Measurements from ENCODE around the gene ZFPL1.

The ZFPL1 gene

GRCh38 chr11:65083834-65084597, at the start of gene ZFPL1, which contains the start of gene CDCA5:
Gene ZFPL1, plus strand, starts transcription at chr11:65084222. Its CDS starts 477 bp downstream, at chr11:65084699.
Gene CDCA5, minus strand, starts transcription at chr11:65084040. Its CDS starts 62 bp downstream, at chr11:65083978.
- peak; percentile 90 to 97 (median 92) for DNase-seq

GRCh38 chr11:65034423-65034822, 49.6 kb upstream of the ZFPL1 start:
- DNase-seq, result no peak

- DNase-seq, result no peak
Observed at GRCh38 chr11:65035579-65035978, 48.4 kb upstream of the ZFPL1 start.

GRCh38 chr11:65036931-65037330, 47.1 kb upstream of the ZFPL1 start:
- no peak for DNase-seq

GRCh38 chr11:65040520-65040846, 43.5 kb upstream of the ZFPL1 start:
- DNase-seq, result no peak

GRCh38 chr11:65040847-65041622, 43.0 kb upstream of the ZFPL1 start, which contains the start of gene SAC3D1:
Gene SAC3D1, plus strand, starts transcription at chr11:65041210. Its CDS starts 83 bp downstream, at chr11:65041293.
- peak; percentile 80 to 95 (median 90) for DNase-seq

- DNase-seq, result no peak
Observed at GRCh38 chr11:65042891-65043290, 41.1 kb upstream of the ZFPL1 start.

GRCh38 chr11:65043881-65044501, 40.0 kb upstream of the ZFPL1 start:
- DNase-seq, result no peak

- no peak for DNase-seq
Observed at GRCh38 chr11:65045061-65045460, 39.0 kb upstream of the ZFPL1 start.

GRCh38 chr11:65045728-65046127, 38.3 kb upstream of the ZFPL1 start:
- no peak for DNase-seq

- DNase-seq, result peak in 5 of 6 experiments; percentile 11 to 23 (median 15)
Observed at GRCh38 chr11:65047581-65048422, 36.2 kb upstream of the ZFPL1 start.

- DNase-seq, result no peak
Observed at GRCh38 chr11:65051398-65051858, 32.6 kb upstream of the ZFPL1 start.

GRCh38 chr11:65053827-65054508, 30.1 kb upstream of the ZFPL1 start:
- peak in 5 of 6 experiments; percentile 5 to 46 (median 16) for DNase-seq

- DNase-seq, result no peak
Observed at GRCh38 chr11:65055538-65055937, 28.5 kb upstream of the ZFPL1 start.

GRCh38 chr11:65056999-65057398, 27.0 kb upstream of the ZFPL1 start:
- no peak for DNase-seq

- no peak for DNase-seq
Observed at GRCh38 chr11:65057526-65057925, 26.5 kb upstream of the ZFPL1 start.

- DNase-seq, result no peak
Observed at GRCh38 chr11:65058012-65058411, 26.0 kb upstream of the ZFPL1 start.

- no peak for DNase-seq
Observed at GRCh38 chr11:65058419-65059054, 25.5 kb upstream of the ZFPL1 start, which contains the start of gene NAALADL1. Gene NAALADL1, minus strand, starts transcription at chr11:65058553. Its CDS starts 32 bp downstream, at chr11:65058521.

- DNase-seq, result no peak
Observed at GRCh38 chr11:65059523-65059922, 24.5 kb upstream of the ZFPL1 start.

- no peak for DNase-seq
Observed at GRCh38 chr11:65059959-65060824, 23.8 kb upstream of the ZFPL1 start.
